ENCODE measurements around the gene DHX32. TPM values are rescaled to one million over a fixed set of nuclear protein-coding genes. Genes with fewer than 3 reads are reported as not detected.

Gene DHX32
- total RNA-seq, 3 donors from 2014 or later: 51.5 to 91.3 (median 66.5) TPM

DNA sequence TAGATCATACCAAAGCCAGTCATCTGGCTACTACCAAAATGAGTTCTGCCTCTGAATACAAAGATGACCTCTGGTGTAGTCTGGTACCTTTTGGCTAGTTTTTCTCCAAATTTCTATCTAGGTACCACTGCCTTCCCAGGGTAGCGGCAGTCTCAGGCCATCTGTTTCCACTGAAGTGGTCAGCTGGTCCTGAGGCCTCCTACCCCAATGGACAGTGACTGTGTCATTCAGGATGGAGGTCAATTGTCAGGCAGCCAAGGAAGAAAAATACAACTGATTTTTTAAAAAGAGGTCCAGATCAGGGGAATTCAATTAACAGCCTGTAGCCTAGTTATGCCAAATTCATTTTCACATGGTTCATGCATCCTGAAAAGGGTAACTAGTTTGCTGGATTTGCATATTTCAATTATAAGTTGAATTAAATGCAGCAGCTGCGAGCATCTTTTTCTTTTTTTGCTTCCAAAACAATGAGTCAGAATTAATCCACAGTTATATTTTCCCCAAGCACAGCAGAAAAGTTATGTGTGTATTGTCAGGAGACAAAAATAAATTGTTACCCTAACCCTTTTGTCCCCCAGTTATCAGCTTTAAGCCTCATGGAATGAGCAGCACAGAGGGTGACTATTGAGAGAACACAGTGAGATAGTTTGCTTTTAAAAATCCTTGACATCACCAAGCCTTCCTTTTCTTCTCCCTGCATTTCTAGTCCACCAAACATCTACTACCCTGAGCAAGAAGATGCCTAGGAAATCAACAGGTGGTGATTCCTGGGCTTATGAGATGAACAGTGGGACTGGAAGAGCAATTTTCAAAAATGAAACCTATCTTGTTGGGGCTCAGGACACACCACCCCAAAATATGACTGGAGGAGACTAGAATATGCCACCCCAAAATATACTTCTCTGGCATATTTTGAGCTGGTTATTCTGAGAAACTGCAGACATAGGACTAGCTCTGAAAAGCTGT lies 30.0 kb downstream of the DHX32 start:
- peaks cover 6% of the 10 kb centered on the region for H3K36me3 ChIP-seq (ENCODE audit: low read depth)
- TF ChIP-seq, protein P1, sequence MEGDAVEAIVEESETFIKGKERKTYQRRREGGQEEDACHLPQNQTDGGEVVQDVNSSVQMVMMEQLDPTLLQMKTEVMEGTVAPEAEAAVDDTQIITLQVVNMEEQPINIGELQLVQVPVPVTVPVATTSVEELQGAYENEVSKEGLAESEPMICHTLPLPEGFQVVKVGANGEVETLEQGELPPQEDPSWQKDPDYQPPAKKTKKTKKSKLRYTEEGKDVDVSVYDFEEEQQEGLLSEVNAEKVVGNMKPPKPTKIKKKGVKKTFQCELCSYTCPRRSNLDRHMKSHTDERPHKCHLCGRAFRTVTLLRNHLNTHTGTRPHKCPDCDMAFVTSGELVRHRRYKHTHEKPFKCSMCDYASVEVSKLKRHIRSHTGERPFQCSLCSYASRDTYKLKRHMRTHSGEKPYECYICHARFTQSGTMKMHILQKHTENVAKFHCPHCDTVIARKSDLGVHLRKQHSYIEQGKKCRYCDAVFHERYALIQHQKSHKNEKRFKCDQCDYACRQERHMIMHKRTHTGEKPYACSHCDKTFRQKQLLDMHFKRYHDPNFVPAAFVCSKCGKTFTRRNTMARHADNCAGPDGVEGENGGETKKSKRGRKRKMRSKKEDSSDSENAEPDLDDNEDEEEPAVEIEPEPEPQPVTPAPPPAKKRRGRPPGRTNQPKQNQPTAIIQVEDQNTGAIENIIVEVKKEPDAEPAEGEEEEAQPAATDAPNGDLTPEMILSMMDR (IDR thresholded peaks at IDR 0.05): no peak
- no peak for DNase-seq
- H3K4me3 ChIP-seq: no peak overlapping the region
- no peaks in the 10 kb centered on the region for H3K9me3 ChIP-seq
- no peaks in the 10 kb centered on the region for H3K4me1 ChIP-seq (ENCODE audit: low read depth)
- no peak for ATAC-seq
- intact Hi-C loops (cut with DNase I, micrococcal nuclease): no loop called here

DNA sequence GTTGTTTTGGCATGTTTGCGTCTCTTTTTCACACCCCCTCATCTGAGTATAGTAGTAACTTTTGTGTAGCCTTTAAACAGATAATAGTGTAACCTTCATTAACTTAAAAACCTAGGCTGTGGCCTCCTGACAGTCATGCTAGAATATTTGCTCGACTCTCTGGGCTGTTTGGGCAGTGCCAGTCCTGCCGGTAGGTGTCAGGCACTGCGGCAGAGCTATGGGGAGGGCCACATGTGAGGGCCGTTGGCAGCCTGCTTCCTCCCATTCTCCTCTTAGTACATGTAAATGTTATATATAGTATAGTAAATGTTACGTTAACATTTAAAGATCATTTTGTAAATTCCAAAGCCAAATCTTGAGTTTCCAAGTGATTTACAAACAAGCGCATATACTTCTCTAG lies 31.6 kb downstream of the DHX32 start:
- no peaks in the 10 kb centered on the region for H3K9me3 ChIP-seq
- no peaks in the 10 kb centered on the region for H3K4me1 ChIP-seq (ENCODE audit: low read depth)
- H3K4me3 ChIP-seq: no peak overlapping the region
- TF ChIP-seq, protein P1 (IDR thresholded peaks at IDR 0.05): no peak
- intact Hi-C loops (cut with DNase I, micrococcal nuclease): no loop called here
- DNase-seq: no peak
- H3K36me3 ChIP-seq (ENCODE audit: low read depth): peaks cover 6% of the 10 kb centered on the region
- no peak for ATAC-seq

DNA sequence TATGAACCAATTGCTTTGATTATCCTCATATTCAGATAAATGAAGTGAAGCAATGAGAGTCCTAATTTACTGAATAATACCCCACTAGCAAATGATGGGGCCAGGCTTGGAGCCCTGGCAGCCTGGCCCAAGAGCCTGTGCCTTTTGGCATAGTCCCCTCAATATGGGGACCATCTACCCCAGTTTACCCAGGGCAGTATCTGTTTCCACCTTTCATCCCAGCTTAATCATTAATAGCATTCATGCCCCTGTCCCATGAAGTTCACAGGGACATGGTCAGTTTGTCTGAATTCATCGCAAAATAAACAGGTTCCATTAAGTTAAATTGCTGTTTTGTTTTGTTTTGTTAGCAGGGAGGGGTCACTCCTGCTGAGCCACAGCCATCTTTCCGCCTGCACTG lies 32.2 kb downstream of the DHX32 start:
- ATAC-seq (no peak), DNase-seq (no peak)
- Histone ChIP-seq H3K4me3 (no peak overlapping the region), H3K4me1 (ENCODE audit: low read depth) (no peaks in the 10 kb centered on the region), H3K9me3 (no peaks in the 10 kb centered on the region), H3K36me3 (ENCODE audit: low read depth) (peaks cover 6% of the 10 kb centered on the region)
- TF ChIP-seq, protein P1 (IDR thresholded peaks at IDR 0.05): no peak
- intact Hi-C loops (cut with DNase I, micrococcal nuclease): no loop called here

DNA sequence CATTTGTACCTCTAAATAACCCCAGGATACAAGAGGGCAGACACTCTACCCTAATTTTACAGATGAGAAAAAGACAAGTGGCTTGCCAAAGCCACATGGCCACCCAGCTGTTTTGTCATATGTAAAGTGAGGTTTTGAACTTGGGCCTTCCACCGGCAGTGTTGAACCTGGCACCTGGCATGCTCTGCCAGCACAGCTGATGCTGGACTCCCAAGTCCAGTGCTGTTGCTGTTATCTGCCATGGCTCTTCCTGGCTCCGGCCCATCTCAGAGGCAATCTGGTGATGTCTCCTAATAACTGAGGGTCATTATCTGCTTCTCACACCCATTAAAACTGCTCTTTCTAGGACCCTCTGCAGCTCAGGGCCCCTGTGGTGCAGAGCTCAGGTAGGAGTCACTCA lies 32.7 kb downstream of the DHX32 start:
- no peak for ATAC-seq
- no peak for DNase-seq
- Histone ChIP-seq H3K4me1 (ENCODE audit: low read depth) (no peaks in the 10 kb centered on the region), H3K4me3 (no peak overlapping the region), H3K9me3 (no peaks in the 10 kb centered on the region), H3K36me3 (ENCODE audit: low read depth) (peaks cover 6% of the 10 kb centered on the region)
- TF ChIP-seq, protein P1 (IDR thresholded peaks at IDR 0.05): no peak
- intact Hi-C loops (cut with DNase I, micrococcal nuclease): no loop called here

DNA sequence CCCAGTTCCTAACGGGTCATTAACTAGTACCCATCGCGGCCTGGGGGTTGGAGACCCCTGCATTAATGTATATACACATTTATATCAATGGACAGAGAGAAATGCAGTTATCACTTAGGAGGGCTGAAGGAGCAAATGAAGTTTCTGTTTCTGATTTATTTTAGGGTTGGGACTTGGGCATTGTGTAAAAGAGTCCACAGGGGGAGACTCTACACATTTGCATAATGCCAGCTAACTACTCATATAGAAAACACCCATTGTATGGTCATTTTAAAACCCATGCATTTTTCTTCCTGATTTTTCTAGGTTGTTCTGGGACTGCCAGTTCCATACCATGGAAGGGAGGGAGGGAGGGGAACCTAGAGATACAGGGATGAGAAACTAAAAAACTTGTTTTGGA lies 34.2 kb downstream of the DHX32 start:
- Histone ChIP-seq H3K4me1 (ENCODE audit: low read depth) (no peaks in the 10 kb centered on the region), H3K4me3 (no peak overlapping the region), H3K9me3 (no peaks in the 10 kb centered on the region), H3K36me3 (ENCODE audit: low read depth) (peaks cover under 1% of the 10 kb centered on the region)
- DNase-seq (no peak), ATAC-seq (no peak)
- intact Hi-C loops (cut with DNase I, micrococcal nuclease): no loop called here
- TF ChIP-seq, protein P1 (IDR thresholded peaks at IDR 0.05): no peak

Measured in mucosa of descending colon (tissue), 3 donors.